Duodenal mucosa (tissue), 2 donors: ENCODE results near the gene ERMAP.
"Not testable (repeated sequence)": the region's sequence is repeated elsewhere in the genome, so short reads cannot be mapped to it uniquely, and the experiment has no call there.

ENCODE experiments used
- H3K27ac ChIP-seq: one replicate; pipeline ENCODE4 v1.7.0; 2013; ENCODE audit warnings: low read depth, low read length
- H3K27me3 ChIP-seq, 2 donors: one replicate each; pipeline ENCODE4 v1.7.0; 2013; ENCODE audit warnings: low read length in 2 of 2, control low read depth in 1 of 2; ENCODE audit not compliant: insufficient read depth in 2 of 2, control insufficient read depth in 1 of 2
- H3K36me3 ChIP-seq, 2 donors: one replicate each; pipeline ENCODE4 v1.7.0; 2013; ENCODE audit warnings: low read length in 2 of 2, control low read depth in 1 of 2; ENCODE audit not compliant: insufficient read depth in 2 of 2, control insufficient read depth in 1 of 2
- H3K4me1 ChIP-seq, 2 donors: one replicate each; pipeline ENCODE4 v1.7.0; 2013; ENCODE audit warnings: low read length in 2 of 2, control low read depth in 1 of 2; ENCODE audit not compliant: insufficient read depth in 2 of 2, control insufficient read depth in 1 of 2
- H3K4me3 ChIP-seq, 2 donors: one replicate each; pipeline ENCODE4 v1.7.0; 2013; ENCODE audit warnings: low read length in 2 of 2, low read depth in 1 of 2
- H3K9ac ChIP-seq, 2 donors: one replicate each; pipeline ENCODE4 v1.7.0; 2013; ENCODE audit warnings: low read length in 2 of 2, low read depth in 1 of 2
- H3K9me3 ChIP-seq, 2 donors: one replicate each; pipeline ENCODE4 v1.7.0; 2013; ENCODE audit warnings: low read length in 2 of 2, control low read depth in 1 of 2; ENCODE audit not compliant: control insufficient read depth in 1 of 2

Gene ERMAP

GRCh38 chr1:42806171-42806570, 10.8 kb upstream of the ERMAP start:
- Histone ChIP-seq H3K4me3 (no peak overlapping the region), H3K27me3 (no peaks in the 10 kb centered on the region), H3K36me3 (peaks cover 0 to 14% of the 10 kb centered on the region in 2 donors), H3K9ac (no peak overlapping the region), H3K9me3 (no peaks in the 10 kb centered on the region), H3K4me1 (no peaks in the 10 kb centered on the region), H3K27ac (no peak overlapping the region)

GRCh38 chr1:42806593-42806992, 10.3 kb upstream of the ERMAP start:
- H3K36me3 ChIP-seq = peaks cover 0 to 14% of the 10 kb centered on the region in 2 donors
- no peaks in the 10 kb centered on the region for H3K4me1 ChIP-seq
- no peak overlapping the region for H3K4me3 ChIP-seq
- H3K27ac ChIP-seq = no peak overlapping the region
- H3K27me3 ChIP-seq = no peaks in the 10 kb centered on the region
- no peaks in the 10 kb centered on the region for H3K9me3 ChIP-seq
- H3K9ac ChIP-seq = no peak overlapping the region

- H3K27ac ChIP-seq = no peak overlapping the region
These were observed 9.8 kb upstream of the ERMAP start for GRCh38 chr1:42807056-42807668.

GRCh38 chr1:42814815-42815214, 2.1 kb upstream of the ERMAP start:
- H3K4me1 ChIP-seq = peaks cover 14 to 17% of the 10 kb centered on the region in 2 donors
- H3K27ac ChIP-seq, H3K36me3 ChIP-seq, H3K9ac ChIP-seq, H3K9me3 ChIP-seq, H3K4me3 ChIP-seq, H3K27me3 ChIP-seq: not testable (repeated sequence)

More at GRCh38 chr1:42807056-42807668, 9.8 kb upstream of the ERMAP start:
- no peak overlapping the region for H3K4me3 ChIP-seq
- peaks cover 0 to 14% of the 10 kb centered on the region in 2 donors for H3K36me3 ChIP-seq
- H3K27me3 ChIP-seq = no peaks in the 10 kb centered on the region
- H3K9me3 ChIP-seq = no peaks in the 10 kb centered on the region
- H3K9ac ChIP-seq = no peak overlapping the region
- H3K4me1 ChIP-seq = no peaks in the 10 kb centered on the region

- peak overlapping the region; percentile 84 to 92 for H3K4me3 ChIP-seq
- no peaks in the 10 kb centered on the region for H3K9me3 ChIP-seq
- H3K27me3 ChIP-seq = no peaks in the 10 kb centered on the region
- no peak overlapping the region for H3K27ac ChIP-seq
- H3K9ac ChIP-seq = peak overlapping the region; percentile 63 to 73
- peaks cover 14 to 17% of the 10 kb centered on the region in 2 donors for H3K4me1 ChIP-seq
- no peaks in the 10 kb centered on the region for H3K36me3 ChIP-seq
These were observed 859 bp upstream of the ERMAP start for GRCh38 chr1:42815941-42816584.

GRCh38 chr1:42817440-42817767, 482 bp downstream of the ERMAP start:
- Histone ChIP-seq H3K4me1 (peaks cover 14 to 17% of the 10 kb centered on the region in 2 donors), H3K27me3 (no peaks in the 10 kb centered on the region), H3K4me3 (peak overlapping the region; percentile 57 to 64), H3K36me3 (no peaks in the 10 kb centered on the region), H3K27ac (no peak overlapping the region), H3K9me3 (no peaks in the 10 kb centered on the region), H3K9ac (no peak overlapping the region)

- peaks cover 14 to 17% of the 10 kb centered on the region in 2 donors for H3K4me1 ChIP-seq
- no peaks in the 10 kb centered on the region for H3K27me3 ChIP-seq
- no peak overlapping the region for H3K27ac ChIP-seq
- H3K9ac ChIP-seq = no peak overlapping the region
- peak overlapping the region in 1 of 2 donors; percentile 64 for H3K4me3 ChIP-seq
- no peaks in the 10 kb centered on the region for H3K36me3 ChIP-seq
- no peaks in the 10 kb centered on the region for H3K9me3 ChIP-seq
These were observed 1.1 kb downstream of the ERMAP start for GRCh38 chr1:42817976-42818375.

GRCh38 chr1:42820813-42821212, 3.9 kb downstream of the ERMAP start:
- Histone ChIP-seq H3K36me3 (no peaks in the 10 kb centered on the region), H3K27ac (no peak overlapping the region), H3K4me3 (no peak overlapping the region), H3K4me1 (peaks cover 13 to 16% of the 10 kb centered on the region in 2 donors), H3K9me3 (no peaks in the 10 kb centered on the region), H3K27me3 (no peaks in the 10 kb centered on the region), H3K9ac (no peak overlapping the region)

- Histone ChIP-seq H3K4me3 (no peak overlapping the region), H3K27me3 (no peaks in the 10 kb centered on the region), H3K4me1 (peaks cover 7% of the 10 kb centered on the region in 2 donors), H3K9me3 (no peaks in the 10 kb centered on the region), H3K36me3 (no peaks in the 10 kb centered on the region), H3K27ac (no peak overlapping the region), H3K9ac (no peak overlapping the region)
These were observed 4.8 kb downstream of the ERMAP start for GRCh38 chr1:42821690-42822089.

- no peak overlapping the region for H3K4me3 ChIP-seq
- no peak overlapping the region for H3K27ac ChIP-seq
- H3K4me1 ChIP-seq = peaks cover 2 to 3% of the 10 kb centered on the region in 2 donors
- no peaks in the 10 kb centered on the region for H3K27me3 ChIP-seq
- H3K9ac ChIP-seq = no peak overlapping the region
- H3K9me3 ChIP-seq = no peaks in the 10 kb centered on the region
- H3K36me3 ChIP-seq = no peaks in the 10 kb centered on the region
These were observed 6.0 kb downstream of the ERMAP start for GRCh38 chr1:42822800-42823392.
